HAP-1 (cell line): Measurements from ENCODE around the gene RAB43.

ENCODE experiments used
- DNase-seq, 2 experiments: peaks; one replicate each; pipeline ENCODE4 v3.0.0-alpha.2; 2016 to 2020; ENCODE audit warnings: low spot score in 2 of 2
- H3K27me3 ChIP-seq: fragments of 250-450 bp; sonication (Bioruptor Pico); 2 replicates; pipeline ENCODE4 v1.5.1; 2020; ENCODE audit warnings: low read depth, mild to moderate bottlenecking, moderate library complexity
- H3K36me3 ChIP-seq: fragments of 250-450 bp; sonication (Bioruptor Pico); replicated peaks from 2 replicates; pipeline ENCODE4 v1.5.1; 2020; ENCODE audit warnings: mild to moderate bottlenecking
- H3K4me1 ChIP-seq: fragments of 250-450 bp; sonication (Bioruptor Pico); 2 replicates; pipeline ENCODE4 v1.5.1; 2020; ENCODE audit warnings: mild to moderate bottlenecking
- H3K4me3 ChIP-seq: fragments of 250-450 bp; sonication (Bioruptor Pico); 2 replicates; pipeline ENCODE4 v1.5.1; 2020; ENCODE audit warnings: mild to moderate bottlenecking, moderate library complexity
- H3K9me3 ChIP-seq: fragments of 250-450 bp; sonication (Bioruptor Pico); 2 replicates; pipeline ENCODE4 v1.5.1; 2020; ENCODE audit warnings: mild to moderate bottlenecking, moderate library complexity
- in situ Hi-C: fragments of 300-500 bp; cut with MboI; formaldehyde crosslinking; loops from 3 replicates; pipeline ENCODE4 v1.14.3; 2020; ENCODE audit warnings: low sequenced_read_pairs, inconsistent platforms, mixed read lengths

Gene RAB43

DNA sequence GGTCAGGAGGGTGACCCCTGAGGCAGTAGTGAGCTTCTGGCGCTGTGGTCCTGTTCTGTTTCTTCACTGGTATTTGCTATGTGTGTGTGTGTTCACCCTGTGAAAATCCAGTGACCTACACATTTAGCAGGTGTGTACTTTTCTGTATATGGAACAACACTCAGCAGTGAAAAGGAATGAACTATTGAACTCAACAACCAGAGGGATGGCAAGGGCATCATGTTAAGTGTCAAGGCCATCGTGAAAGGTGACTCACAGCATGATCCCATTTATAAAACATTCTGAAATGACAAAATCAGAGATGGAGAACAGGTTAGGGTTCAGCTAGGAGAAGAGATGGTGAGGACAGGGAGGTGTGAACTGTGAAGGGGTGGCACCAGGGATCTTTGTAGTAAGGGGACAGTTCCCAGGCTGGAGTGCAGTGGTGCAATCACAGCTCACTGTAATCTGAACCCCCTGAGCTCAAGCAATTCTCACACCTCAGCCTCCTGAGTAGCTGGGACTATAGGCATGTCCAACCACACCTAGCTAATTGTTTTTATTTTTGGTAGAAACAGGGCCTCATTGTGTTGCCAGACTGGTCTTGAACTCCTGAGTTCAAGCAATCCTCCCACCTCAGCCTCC lies 10.0 kb upstream of the RAB43 start:
- peaks cover 54% of the 10 kb centered on the region for H3K36me3 ChIP-seq
- in situ Hi-C loops: no loop called here

DNA sequence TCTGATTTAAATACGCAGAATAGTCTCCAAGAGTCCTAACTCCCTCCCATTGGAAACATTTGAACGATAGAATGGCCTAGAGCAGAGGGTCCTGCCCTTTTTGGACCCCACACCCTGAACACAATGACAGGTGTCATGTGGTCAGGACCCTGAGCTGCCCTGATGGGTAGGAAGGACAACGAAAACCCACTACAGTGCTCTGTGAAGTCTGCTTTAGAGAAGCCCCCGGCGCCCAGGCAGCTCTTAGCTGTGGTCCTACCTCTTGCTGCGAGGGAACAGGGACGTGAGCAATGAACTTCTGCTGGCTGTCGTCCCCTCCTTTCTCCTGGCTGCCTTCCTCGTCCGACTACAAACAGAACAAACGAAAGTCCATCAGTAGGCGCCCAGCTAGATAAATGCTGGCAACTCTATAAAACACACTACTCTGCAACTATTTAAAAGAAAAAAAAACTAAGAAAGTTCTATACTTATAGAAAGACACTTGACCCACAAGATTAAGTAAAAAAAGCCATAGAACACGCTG lies 8.7 kb upstream of the RAB43 start:
- in situ Hi-C loops: no loop called here
- Histone ChIP-seq H3K27me3 (no peaks in the 10 kb centered on the region), H3K36me3 (peaks cover 53% of the 10 kb centered on the region), H3K9me3 (no peaks in the 10 kb centered on the region), H3K4me1 (no peaks in the 10 kb centered on the region), H3K4me3 (no peak overlapping the region)
- DNase-seq: no peak

More for the DNA sequence above, 10.0 kb upstream of the RAB43 start:
- no peaks in the 10 kb centered on the region for H3K27me3 ChIP-seq
- H3K9me3 ChIP-seq: no peaks in the 10 kb centered on the region
- H3K4me1 ChIP-seq: no peaks in the 10 kb centered on the region
- DNase-seq: no peak
- no peak overlapping the region for H3K4me3 ChIP-seq

DNA sequence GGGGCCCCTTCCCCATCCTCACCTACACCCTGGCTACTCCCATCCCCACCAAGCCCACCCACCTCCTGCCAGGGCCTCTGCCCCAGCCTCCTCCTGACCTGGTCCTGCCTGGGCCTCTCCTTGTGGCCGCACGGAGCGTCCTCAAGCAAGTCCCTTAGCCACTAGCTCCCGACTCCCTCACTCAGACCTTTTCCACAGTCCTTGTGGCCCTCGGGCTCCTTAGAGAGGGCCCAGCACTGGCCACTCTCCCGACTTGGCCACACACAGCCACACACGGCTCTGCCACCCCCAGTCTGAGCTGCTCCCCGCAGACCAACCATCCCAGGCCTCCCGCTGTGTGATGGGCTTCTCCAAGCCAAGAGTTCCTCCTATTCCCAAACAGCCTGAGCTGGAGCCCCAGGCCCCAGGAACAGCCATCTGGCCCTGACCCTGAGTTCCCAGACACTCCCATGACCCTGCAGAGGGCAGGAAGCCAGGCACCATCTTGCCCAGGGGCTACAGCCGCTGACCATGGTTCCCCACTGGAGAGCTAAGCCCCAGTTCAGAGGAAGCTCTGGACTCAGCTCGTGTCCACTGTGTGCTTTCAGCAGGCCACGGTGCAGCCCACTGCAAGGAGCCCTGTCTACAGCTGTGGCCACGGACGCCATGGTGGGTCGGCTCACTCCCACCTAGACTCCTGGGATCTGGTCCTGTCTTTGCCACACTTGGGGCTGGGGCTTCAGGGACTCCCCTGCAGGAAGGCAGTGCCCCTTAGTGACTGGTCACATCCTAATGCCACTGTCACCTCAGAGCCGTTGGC lies 7.0 kb upstream of the RAB43 start:
- Histone ChIP-seq H3K4me1 (no peaks in the 10 kb centered on the region), H3K4me3 (no peak overlapping the region), H3K9me3 (no peaks in the 10 kb centered on the region), H3K36me3 (peaks cover 35% of the 10 kb centered on the region), H3K27me3 (no peaks in the 10 kb centered on the region)
- no peak for DNase-seq
- in situ Hi-C loops: no loop called here

DNA sequence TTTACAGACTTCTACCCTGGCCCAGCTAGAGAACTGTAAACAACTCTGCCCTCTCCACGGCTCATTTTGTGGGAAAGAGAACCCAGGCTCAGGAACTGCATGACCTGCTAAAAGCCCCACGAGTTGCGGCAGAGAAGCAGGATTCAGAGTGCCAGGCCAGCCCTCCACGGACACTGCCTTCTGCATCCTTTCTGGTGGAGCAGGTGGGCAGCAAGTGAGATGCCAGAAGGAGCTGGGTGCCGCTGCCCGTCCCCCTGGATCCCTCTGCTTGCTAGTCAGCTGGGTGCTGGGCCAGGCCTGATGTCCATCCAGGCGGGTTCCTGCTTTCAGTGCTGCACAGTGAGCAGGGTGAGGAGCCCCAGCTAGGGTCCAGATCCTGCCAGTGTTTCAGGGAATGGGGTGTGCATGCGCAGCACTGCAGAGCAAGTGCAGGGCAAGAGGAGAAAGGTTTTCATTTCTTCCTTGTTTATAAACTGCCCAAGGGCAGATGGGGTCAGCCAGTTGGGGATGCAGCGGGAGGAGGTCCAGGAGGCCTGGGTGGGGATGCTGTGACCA lies 5.2 kb upstream of the RAB43 start:
- Histone ChIP-seq H3K9me3 (no peaks in the 10 kb centered on the region), H3K4me1 (no peaks in the 10 kb centered on the region), H3K4me3 (no peak overlapping the region), H3K27me3 (no peaks in the 10 kb centered on the region), H3K36me3 (peaks cover 19% of the 10 kb centered on the region)
- in situ Hi-C loops: no loop called here
- no peak for DNase-seq

DNA sequence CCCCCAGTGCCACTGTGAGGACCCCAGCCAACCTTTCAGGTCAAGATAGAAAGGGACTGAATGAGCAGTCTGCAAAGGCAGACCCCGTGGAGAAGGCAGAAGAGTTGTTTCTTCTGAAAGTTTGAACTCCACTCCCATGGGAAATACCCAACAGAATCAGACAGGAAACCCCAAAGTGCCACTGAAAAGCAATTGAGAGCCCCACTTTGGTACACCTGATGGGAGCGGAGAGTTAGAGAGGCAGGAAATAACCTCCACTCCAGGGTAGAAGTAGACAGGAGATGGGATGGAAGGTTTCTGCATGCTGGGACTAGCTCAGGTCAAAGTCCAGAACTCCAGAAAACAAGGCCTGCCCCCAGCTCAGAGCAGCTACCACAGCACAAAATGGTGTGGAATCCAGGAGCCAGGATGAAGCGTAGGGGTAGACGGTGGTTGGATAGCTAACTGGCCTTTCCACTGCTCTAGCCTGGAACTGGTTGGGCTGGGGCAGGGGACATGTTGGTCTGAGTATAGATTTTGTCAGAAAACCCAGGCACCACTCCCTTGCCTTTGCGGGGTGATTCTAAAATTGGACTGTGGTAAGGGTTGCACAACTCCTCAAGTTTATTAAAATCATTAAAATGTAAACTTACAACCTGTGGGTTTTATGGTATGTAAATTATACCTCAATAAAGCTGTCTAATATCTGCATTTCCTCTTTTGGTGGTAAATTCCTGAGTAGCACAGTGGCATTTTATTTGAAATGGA lies 1.9 kb upstream of the RAB43 start:
- peak in 1 of 2 experiments; percentile 20 for DNase-seq

DNA sequence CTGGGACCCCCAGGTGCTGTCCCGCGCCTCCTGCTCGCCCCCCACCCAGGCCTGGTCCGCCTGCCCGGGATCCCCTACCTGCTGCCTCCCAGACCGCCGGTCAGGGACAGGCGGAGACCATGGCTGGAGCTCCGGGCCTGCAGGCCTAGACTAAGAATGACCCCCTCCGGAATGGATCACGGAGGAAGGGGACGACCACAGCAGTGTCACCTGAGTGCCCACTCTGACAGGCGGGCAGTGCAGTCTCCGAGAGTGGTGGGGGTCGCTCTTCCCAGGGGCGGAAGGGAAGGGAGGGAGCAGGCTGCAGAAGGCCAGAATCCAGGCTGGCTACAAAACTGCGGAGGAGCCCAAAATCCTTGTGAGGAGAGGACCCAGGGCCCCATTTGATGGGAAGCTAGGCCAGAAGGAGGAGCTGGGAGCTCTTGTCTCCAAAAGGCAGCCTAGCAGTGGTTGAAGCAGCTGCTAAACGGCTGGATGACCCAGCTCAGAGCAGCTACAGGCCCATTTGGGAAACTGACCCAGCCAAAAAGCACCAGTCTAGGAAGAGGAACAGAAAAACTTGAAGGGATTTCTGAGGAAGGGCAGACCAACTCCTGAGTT lies 908 bp upstream of the RAB43 start:
- peak overlapping the region; percentile 31 for H3K4me3 ChIP-seq
- H3K9me3 ChIP-seq: no peaks in the 10 kb centered on the region
- DNase-seq: peak in 1 of 2 experiments; percentile 19
- H3K4me1 ChIP-seq: peaks cover 2% of the 10 kb centered on the region; the same call in 1 of the 2 replicates
- H3K27me3 ChIP-seq: no peaks in the 10 kb centered on the region
- in situ Hi-C loops: no loop called here
- no peaks in the 10 kb centered on the region for H3K36me3 ChIP-seq

More for the DNA sequence above, 1.9 kb upstream of the RAB43 start:
- H3K9me3 ChIP-seq: no peaks in the 10 kb centered on the region
- H3K4me1 ChIP-seq: peaks cover 2% of the 10 kb centered on the region; the same call in 1 of the 2 replicates
- no peak overlapping the region for H3K4me3 ChIP-seq
- H3K36me3 ChIP-seq: no peaks in the 10 kb centered on the region
- no peaks in the 10 kb centered on the region for H3K27me3 ChIP-seq
- in situ Hi-C loops: no loop called here

DNA sequence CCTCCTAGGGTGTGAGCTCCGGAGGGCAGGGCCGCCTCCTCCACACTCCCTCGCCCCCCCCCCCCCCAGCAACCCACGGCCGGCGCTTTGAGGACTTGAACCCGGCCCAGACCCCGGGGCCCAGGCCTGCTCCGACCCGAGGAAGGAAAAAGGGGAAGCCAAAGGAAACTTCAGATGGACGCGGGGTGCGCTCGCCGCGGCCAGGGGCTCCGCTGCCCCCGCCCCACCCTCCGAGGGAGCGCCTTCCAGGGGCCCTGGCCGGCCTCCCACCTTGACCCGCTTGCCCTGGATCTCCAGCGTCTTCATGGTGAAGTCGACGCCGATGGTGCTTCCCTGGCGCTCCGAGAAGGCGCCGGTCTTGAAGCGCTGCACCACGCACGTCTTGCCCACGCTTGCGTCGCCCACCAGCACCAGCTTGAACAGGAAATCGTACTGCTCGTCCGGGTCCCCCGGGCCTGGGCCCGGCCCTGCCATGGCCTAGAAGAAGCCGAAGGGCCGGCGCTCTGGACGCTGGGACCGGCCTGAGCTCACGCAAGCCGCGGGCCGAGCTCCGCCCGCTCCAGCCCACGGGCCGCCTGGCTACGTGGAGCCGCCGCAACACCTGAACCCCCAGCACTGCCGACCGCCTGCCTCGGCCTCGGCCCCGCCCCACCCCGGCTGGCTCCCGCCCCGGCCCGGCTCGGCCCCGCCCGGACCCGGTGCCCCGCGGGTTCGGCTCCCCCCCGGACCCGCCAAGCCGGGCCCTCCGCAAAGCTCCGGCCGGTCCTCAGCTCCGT lies 400 bp downstream of the RAB43 start:
- Histone ChIP-seq H3K27me3 (no peaks in the 10 kb centered on the region), H3K36me3 (no peaks in the 10 kb centered on the region), H3K9me3 (no peaks in the 10 kb centered on the region), H3K4me1 (peaks cover 2% of the 10 kb centered on the region; the same call in 1 of the 2 replicates), H3K4me3 (peak overlapping the region; percentile 65)
- DNase-seq: no peak
- in situ Hi-C loops: no loop called here

DNA sequence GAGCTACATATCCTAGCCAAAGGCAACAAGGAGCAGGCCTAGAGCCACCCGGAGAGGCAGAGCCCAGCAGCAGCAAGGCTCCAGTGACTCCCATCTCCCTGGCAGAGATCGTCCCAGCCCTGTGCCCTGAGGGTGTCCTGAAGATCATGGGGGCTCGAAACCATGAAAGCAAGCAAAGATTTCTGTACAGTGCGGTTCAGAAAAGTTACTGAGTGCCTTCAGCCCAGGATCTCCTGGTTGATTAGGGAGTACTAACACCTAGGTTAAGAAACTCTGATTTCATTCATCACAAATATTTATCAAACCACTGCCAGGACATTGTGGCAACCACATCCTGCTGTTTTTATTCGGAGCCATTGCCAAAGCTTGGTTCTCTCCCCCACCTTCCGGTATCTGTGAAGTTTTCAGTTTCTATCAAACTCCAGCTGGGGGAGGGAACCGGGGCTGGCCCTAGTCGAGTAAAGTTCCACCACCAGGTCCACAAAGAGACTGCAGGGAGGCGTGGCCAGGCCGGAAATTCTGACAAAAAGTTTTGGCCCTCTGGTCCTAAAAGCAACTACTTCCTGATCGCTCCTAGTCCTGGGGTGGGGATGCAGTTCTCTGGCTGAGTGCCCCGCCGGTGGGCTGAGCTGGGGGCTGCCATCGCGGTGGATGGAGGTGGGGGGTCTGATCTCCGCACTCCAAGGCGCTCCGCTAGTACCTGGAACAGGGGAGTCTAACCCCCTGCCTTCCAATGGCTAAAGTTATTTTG lies 1.2 kb downstream of the RAB43 start:
- in situ Hi-C loops: no loop called here
- H3K4me3 ChIP-seq: peak overlapping the region; percentile 65
- H3K27me3 ChIP-seq: no peaks in the 10 kb centered on the region
- peaks cover 2% of the 10 kb centered on the region; the same call in 1 of the 2 replicates for H3K4me1 ChIP-seq
- H3K9me3 ChIP-seq: no peaks in the 10 kb centered on the region
- DNase-seq: peak; percentile 84 to 89
- H3K36me3 ChIP-seq: no peaks in the 10 kb centered on the region

DNA sequence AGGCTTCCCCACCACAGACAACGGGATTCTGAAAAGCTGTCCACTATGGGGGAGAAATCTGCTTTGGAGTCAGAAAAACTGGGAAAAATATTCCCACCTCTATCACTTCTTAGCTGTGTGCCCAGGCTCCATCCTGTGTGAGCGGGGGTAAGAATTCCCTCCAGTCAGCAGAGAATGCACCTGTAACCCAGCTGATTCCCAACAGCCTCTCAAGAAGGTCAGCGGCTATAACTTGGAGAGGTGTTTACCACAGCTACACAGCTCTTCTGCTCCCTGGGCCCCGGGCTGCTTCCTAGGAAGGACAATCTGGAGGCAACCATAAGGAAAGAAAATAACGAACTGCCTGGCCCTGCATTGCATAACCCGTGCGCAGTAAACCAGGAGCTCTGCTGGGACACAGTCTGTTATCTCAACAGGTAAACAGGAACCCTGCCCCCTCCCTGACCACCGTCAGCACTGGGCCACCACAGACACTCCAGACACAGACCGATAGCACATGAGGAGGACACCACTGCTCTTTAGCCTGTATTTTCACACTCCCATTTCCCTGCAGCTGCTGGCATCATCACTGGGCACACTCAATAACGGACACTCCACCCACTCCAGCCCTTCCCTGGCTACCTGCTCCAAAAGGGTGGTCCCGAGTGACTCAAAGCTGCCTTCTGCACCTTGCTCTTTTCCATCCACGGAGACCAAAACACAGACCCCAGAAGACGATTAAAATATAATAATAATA lies 2.1 kb downstream of the RAB43 start:
- Histone ChIP-seq H3K27me3 (no peaks in the 10 kb centered on the region), H3K36me3 (no peaks in the 10 kb centered on the region), H3K9me3 (no peaks in the 10 kb centered on the region), H3K4me1 (peaks cover 2% of the 10 kb centered on the region; the same call in 1 of the 2 replicates), H3K4me3 (peak overlapping the region; percentile 65)
- in situ Hi-C loops: no loop called here
- DNase-seq: no peak

DNA sequence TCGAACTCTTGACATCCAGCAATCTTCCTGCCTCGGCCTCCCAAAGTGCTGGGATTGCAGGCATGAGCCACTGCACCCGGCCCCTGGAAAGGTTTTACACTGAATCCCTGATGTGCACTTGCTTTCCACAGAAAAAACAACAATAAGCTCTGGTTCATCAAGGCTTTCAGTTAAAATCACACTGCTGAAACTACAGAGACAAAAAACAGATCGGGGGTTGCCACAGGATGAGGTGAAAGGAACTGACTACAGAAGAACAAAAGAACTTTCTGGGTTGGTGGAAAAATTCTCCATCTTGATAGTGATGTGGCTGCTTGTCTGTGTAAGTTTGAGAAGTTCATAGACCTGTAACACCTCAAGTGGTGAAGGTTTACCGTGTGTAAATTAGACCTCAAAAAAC lies 2.9 kb downstream of the RAB43 start:
- DNase-seq: no peak
- no peaks in the 10 kb centered on the region for H3K9me3 ChIP-seq
- H3K4me3 ChIP-seq: no peak overlapping the region
- no peaks in the 10 kb centered on the region for H3K36me3 ChIP-seq
- H3K4me1 ChIP-seq: peaks cover 2% of the 10 kb centered on the region; the same call in 1 of the 2 replicates
- H3K27me3 ChIP-seq: no peaks in the 10 kb centered on the region
- in situ Hi-C loops: no loop called here

DNA sequence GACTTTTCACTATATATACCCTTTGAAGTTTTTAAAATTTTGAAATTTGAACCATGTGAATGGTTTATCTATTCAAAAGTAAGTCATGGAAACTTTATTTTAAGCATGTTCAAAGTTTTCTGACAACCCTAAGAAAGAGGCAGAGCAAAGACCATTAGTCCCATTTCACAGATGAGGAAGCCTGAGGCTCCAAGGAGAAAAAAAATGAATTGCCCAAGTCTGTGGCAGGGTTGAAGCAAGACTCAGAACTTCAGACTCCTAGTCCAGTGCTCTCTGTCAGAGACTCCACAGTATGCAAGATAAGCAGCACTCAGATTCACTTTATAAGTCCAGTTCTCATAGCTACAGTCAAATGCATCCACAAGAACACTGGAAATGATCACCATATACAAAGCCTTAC lies 4.5 kb downstream of the RAB43 start:
- Histone ChIP-seq H3K36me3 (no peaks in the 10 kb centered on the region), H3K27me3 (no peaks in the 10 kb centered on the region), H3K9me3 (no peaks in the 10 kb centered on the region), H3K4me1 (peaks cover 2% of the 10 kb centered on the region; the same call in 1 of the 2 replicates), H3K4me3 (no peak overlapping the region)
- in situ Hi-C loops: no loop called here
- DNase-seq: no peak
